HCT116 (cell line): ENCODE data around the gene FAM117A. TPM values are rescaled to one million over a fixed set of nuclear protein-coding genes. Genes with fewer than 3 reads are reported as not detected.

Experiments
- ATAC-seq: fragments of 200-7000 bp; cut with Tn5 transposase; 2 replicates; pipeline ENCODE4 v1.9.1; 2020; ENCODE audit warnings: mild to moderate bottlenecking, moderate library complexity
- BruUV-seq: library from RNA; stranded (reverse); fragments of 400-500 nt; replicated peaks from 2 replicates; lab custom pipeline; 2021; lab: Mats Ljungman, UMichigan
- CTCF ChIA-PET: fragments of 300-600 bp; sonication (Branson Sonifier 250); formaldehyde crosslinking; loops from one replicate; lab custom pipeline; 2021; ENCODE audit warnings: antibody characterized with exemption; lab: Charles Lee
- POLR2A ChIA-PET: fragments of 300-600, 350-600 bp; sonication (Branson Sonifier 250); formaldehyde crosslinking; loops from one replicate; lab custom pipeline; 2021; ENCODE audit warnings: antibody characterized with exemption; lab: Charles Lee
- RAD21 ChIA-PET, 2 experiments: fragments of 300-600 bp; sonication (Branson Sonifier 250); formaldehyde crosslinking; loops; one replicate each; lab custom pipeline; 2023; ENCODE audit warnings: low total read pairs in 2 of 2; ENCODE audit not compliant: uncharacterized antibody in 2 of 2, unreplicated experiment in 2 of 2, low non-redundant PET in 1 of 2; lab: Charles Lee
- DNase-seq: peaks from one replicate; pipeline ENCODE4 v3.0.0-alpha.2; 2010; ENCODE audit warnings: low read depth, low spot score
- H2AFZ ChIP-seq: fragments of 200-600 bp; shearing (Covaris generic), sonication (generic); 2 replicates; pipeline ENCODE4 v1.6.1; 2017; ENCODE audit warnings: low read depth, mixed run types, mixed read lengths, antibody characterized with exemption, low read length; ENCODE audit not compliant: poor library complexity, severe bottlenecking
- H3K27ac ChIP-seq: 2 replicates; pipeline ENCODE4 v1.5.1; 2012; ENCODE audit warnings: low read depth, low read length
- H3K27me3 ChIP-seq: fragments of 200-600 bp; sonication (generic); 2 replicates; pipeline ENCODE4 v1.6.1; 2016; ENCODE audit warnings: mixed run types, low read length, mixed read lengths; ENCODE audit not compliant: insufficient read depth
- H3K36me3 ChIP-seq, 2 experiments: fragments of 200-500 bp in 1 of 2; fragments of 200-600 bp in 1 of 2; sonication (Bioruptor generic) in 1 of 2; sonication (generic) in 1 of 2; 2 replicates each; pipeline versions ENCODE4 v1.5.1 to v1.6.1; 2014 to 2016; ENCODE audit warnings: low read length in 2 of 2, inconsistent platforms in 1 of 2, mixed read lengths in 1 of 2, mixed run types in 1 of 2; ENCODE audit not compliant: insufficient read depth in 2 of 2, control insufficient read depth in 1 of 2
- H3K4me1 ChIP-seq, 2 experiments: fragments of 200-600 bp in 1 of 2; sonication (generic) in 1 of 2; 2 replicates each; pipeline versions ENCODE4 v1.5.1 to v1.6.1; 2012 to 2017; ENCODE audit warnings: low read length in 2 of 2, inconsistent platforms in 1 of 2, mild to moderate bottlenecking in 1 of 2, mixed read lengths in 1 of 2, mixed run types in 1 of 2, moderate library complexity in 1 of 2; ENCODE audit not compliant: insufficient read depth in 2 of 2, control insufficient read depth in 1 of 2
- H3K4me2 ChIP-seq: fragments of 200-600 bp; sonication (generic); 2 replicates; pipeline ENCODE4 v1.6.1; 2017; ENCODE audit warnings: mixed run types, low read length, mixed read lengths
- H3K4me3 ChIP-seq, 2 experiments: fragments of 200-600 bp in 1 of 2; sonication (generic) in 1 of 2; replicated peaks in 1 of 2; 2 replicates each; pipeline ENCODE4 v1.5.1; 2011 to 2016; ENCODE audit warnings: low read length in 2 of 2, control low read depth in 1 of 2, low read depth in 1 of 2, mild to moderate bottlenecking in 1 of 2, mixed read lengths in 1 of 2, mixed run types in 1 of 2
- H3K79me2 ChIP-seq: fragments of 200-600 bp; sonication (generic); 2 replicates; pipeline ENCODE4 v1.6.1; 2017; ENCODE audit warnings: mild to moderate bottlenecking, mixed run types, low read length, moderate library complexity, mixed read lengths; ENCODE audit not compliant: insufficient read depth
- H3K9ac ChIP-seq: fragments of 200-600 bp; sonication (generic); 2 replicates; pipeline ENCODE4 v1.6.1; 2016; ENCODE audit warnings: low read length, mixed read lengths
- H3K9me2 ChIP-seq: fragments of 200-600 bp; sonication (generic), shearing (Covaris generic); 2 replicates; pipeline ENCODE4 v1.6.1; 2017; ENCODE audit warnings: mixed run types, mild to moderate bottlenecking, moderate library complexity; ENCODE audit not compliant: insufficient read depth
- H3K9me3 ChIP-seq, 2 experiments: fragments of 200-500 bp in 1 of 2; fragments of 200-600 bp in 1 of 2; sonication (Bioruptor generic) in 1 of 2; sonication (generic) in 1 of 2; 2 replicates each; pipeline ENCODE4 v1.6.1; 2014 to 2017; ENCODE audit warnings: low read length in 2 of 2, mixed read lengths in 2 of 2, inconsistent platforms in 1 of 2, low read depth in 1 of 2, mild to moderate bottlenecking in 1 of 2, mixed run types in 1 of 2, moderate library complexity in 1 of 2; ENCODE audit not compliant: control insufficient read depth in 1 of 2, insufficient read depth in 1 of 2
- H4K20me1 ChIP-seq: fragments of 200-600 bp; sonication (generic), shearing (Covaris generic); 2 replicates; pipeline ENCODE4 v1.6.1; 2017; ENCODE audit warnings: mixed run types, mild to moderate bottlenecking, moderate library complexity; ENCODE audit not compliant: insufficient read depth
- EZH2 ChIP-seq: fragments of 200-600 bp; sonication (generic); IDR thresholded peaks from 2 replicates; pipeline ENCODE4 v1.6.1; 2017; ENCODE audit warnings: antibody characterized with exemption, mixed run types
- FOSL1 ChIP-seq: IDR thresholded peaks from 2 replicates; pipeline ENCODE4 v1.6.1; 2012; ENCODE audit warnings: low read depth
- JUND ChIP-seq: IDR thresholded peaks from 2 replicates; pipeline ENCODE4 v1.6.1; 2012
- MAX ChIP-seq: IDR thresholded peaks from 2 replicates; pipeline ENCODE4 v1.6.1; 2012
- REST ChIP-seq: IDR thresholded peaks from 2 replicates; pipeline ENCODE4 v1.6.1; 2012; ENCODE audit warnings: low read depth
- SP1 ChIP-seq: IDR thresholded peaks from 2 replicates; pipeline ENCODE4 v1.6.1; 2012; ENCODE audit warnings: low read depth
- SRF ChIP-seq: IDR thresholded peaks from 2 replicates; pipeline ENCODE4 v1.6.1; 2012; ENCODE audit warnings: low read depth
- TCF7L2 ChIP-seq: IDR thresholded peaks from 2 replicates; pipeline ENCODE4 v1.7.0; 2011; ENCODE audit warnings: borderline replicate concordance, inconsistent platforms; ENCODE audit not compliant: insufficient read depth, insufficient read length; ENCODE audit errors: extremely low read depth
- ZNF274 ChIP-seq: fragments of 200-500 bp; sonication (Bioruptor generic); IDR thresholded peaks from 2 replicates; pipeline ENCODE4 v1.6.1; 2014; ENCODE audit warnings: mild to moderate bottlenecking, low read depth, low read length, inconsistent platforms
- intact Hi-C: fragments of 100-400 bp; cut with micrococcal nuclease; formaldehyde crosslinking; loops from 2 replicates; pipeline ENCODE4 v1.10.0; 2022
- total RNA-seq: library from RNA; stranded (reverse); gene quantifications from one replicate; pipeline ENCODE4 v1.2.1, GENCODE V29; 2021; ENCODE audit not compliant: unreplicated experiment

FAM117A gene
- total RNA-seq, 1 experiment from 2014 or later = 12.8 TPM

- Histone ChIP-seq H3K9ac (no peak overlapping the region), H2AFZ (no peak overlapping the region)
- RAD21 ChIA-PET = no interaction called here
- ATAC-seq = no peak
- TF ChIP-seq TCF7L2 = no peak
- no peak for TF ChIP-seq ZNF274
- no peak for TF ChIP-seq SP1
- no peak for TF ChIP-seq EZH2
- TF ChIP-seq JUND = no peak
- no peak for TF ChIP-seq SRF
- TF ChIP-seq MAX = no peak
- TF ChIP-seq FOSL1 = no peak
- TF ChIP-seq REST = no peak
- TF ChIP-seq, all 23 proteins: peak for 0
- Histone ChIP-seq H3K4me1 (no peaks in the 10 kb centered on the region), H3K4me3 (no peak overlapping the region), H3K79me2 (no peaks in the 10 kb centered on the region), H3K9me3 (no peaks in the 10 kb centered on the region), H3K9me2 (no peaks in the 10 kb centered on the region), H3K27ac (no peak overlapping the region), H3K36me3 (peaks cover 3 to 6% of the 10 kb centered on the region in 2 experiments; a peak in 1 of 4 replicates), H3K4me2 (no peak overlapping the region), H4K20me1 (no peaks in the 10 kb centered on the region), H3K27me3 (no peaks in the 10 kb centered on the region)
- DNase-seq = no peak
- no TSS peak for BruUV-seq
- ChIA-PET POLR2A (interaction anchor here (1.3 kb wide), 1 partner anchor 47 kb away, joined by 3 read pairs; the partner anchor contains the start of gene FAM117A), CTCF (interaction anchor here (1.3 kb wide), 1 partner anchor 282 kb away, joined by 3 read pairs; no protein-coding TSS in a partner anchor)
- intact Hi-C loops = no loop called here
Observed at GRCh38 chr17:49716668-49717364, 47.1 kb downstream of the FAM117A start.
